Brain microvascular endothelial cell (primary cell): ENCODE data around the gene ADCY7.

ENCODE experiments used
- DNase-seq: peaks from one replicate; pipeline ENCODE4 v3.0.0-alpha.2; 2020
- H3K27ac ChIP-seq: fragments of 250-450 bp; sonication (Bioruptor Pico); 2 replicates; pipeline ENCODE4 v1.5.1; 2020; ENCODE audit warnings: mild to moderate bottlenecking, moderate library complexity
- H3K27me3 ChIP-seq: fragments of 250-450 bp; sonication (Bioruptor Pico); replicated peaks from 2 replicates; pipeline ENCODE4 v1.5.1; 2020; ENCODE audit warnings: mild to moderate bottlenecking
- H3K36me3 ChIP-seq: fragments of 250-450 bp; sonication (Bioruptor Pico); replicated peaks from 2 replicates; pipeline ENCODE4 v1.5.1; 2020; ENCODE audit warnings: mild to moderate bottlenecking
- H3K4me3 ChIP-seq: 2 replicates; pipeline ENCODE4 v1.5.1; 2011; ENCODE audit warnings: low read depth, mild to moderate bottlenecking, control low read depth, low read length, moderate library complexity
- CTCF ChIP-seq: IDR thresholded peaks from 2 replicates; pipeline ENCODE4 v1.5.1; 2011; ENCODE audit warnings: low read depth, mild to moderate bottlenecking, moderate library complexity, low read length, control low read depth, inconsistent platforms; ENCODE audit errors: missing control alignments
- in situ Hi-C: cut with HindIII; loops from 2 replicates; pipeline ENCODE4 v1.10.0; 2017; ENCODE audit warnings: low sequenced_read_pairs, low pct_ligation_motif_present

ADCY7 gene

GRCh38 chr16:50253514-50253910, 12.8 kb upstream of the ADCY7 start:
- H3K36me3 ChIP-seq = no peaks in the 10 kb centered on the region
- DNase-seq = no peak
- no peak overlapping the region for H3K27ac ChIP-seq
- no peak for TF ChIP-seq CTCF
- in situ Hi-C loops = no loop called here
- H3K27me3 ChIP-seq = no peaks in the 10 kb centered on the region
- no peak overlapping the region for H3K4me3 ChIP-seq

GRCh38 chr16:50254072-50254471, 12.3 kb upstream of the ADCY7 start:
- no peak for DNase-seq
- no peak overlapping the region for H3K27ac ChIP-seq
- in situ Hi-C loops = no loop called here
- no peaks in the 10 kb centered on the region for H3K36me3 ChIP-seq
- TF ChIP-seq CTCF = no peak
- H3K27me3 ChIP-seq = no peaks in the 10 kb centered on the region
- H3K4me3 ChIP-seq = no peak overlapping the region

GRCh38 chr16:50255538-50255937, 10.8 kb upstream of the ADCY7 start:
- no peak for TF ChIP-seq CTCF
- no peak overlapping the region for H3K27ac ChIP-seq
- in situ Hi-C loops = no loop called here
- no peak for DNase-seq
- no peak overlapping the region for H3K4me3 ChIP-seq
- H3K27me3 ChIP-seq = no peaks in the 10 kb centered on the region
- no peaks in the 10 kb centered on the region for H3K36me3 ChIP-seq

GRCh38 chr16:50256604-50257003, 9.7 kb upstream of the ADCY7 start:
- Histone ChIP-seq H3K36me3 (no peaks in the 10 kb centered on the region), H3K4me3 (no peak overlapping the region), H3K27ac (no peak overlapping the region), H3K27me3 (no peaks in the 10 kb centered on the region)
- TF ChIP-seq CTCF = no peak
- in situ Hi-C loops = no loop called here
- no peak for DNase-seq

- no peak for TF ChIP-seq CTCF
- no peak overlapping the region for H3K4me3 ChIP-seq
- no peaks in the 10 kb centered on the region for H3K27me3 ChIP-seq
- H3K27ac ChIP-seq = no peak overlapping the region
- H3K36me3 ChIP-seq = no peaks in the 10 kb centered on the region
- DNase-seq = no peak
- in situ Hi-C loops = no loop called here
These were observed 8.5 kb upstream of the ADCY7 start for GRCh38 chr16:50257876-50258275.

GRCh38 chr16:50259334-50260205, 6.8 kb upstream of the ADCY7 start:
- in situ Hi-C loops = no loop called here
- Histone ChIP-seq H3K4me3 (no peak overlapping the region), H3K27ac (no peak overlapping the region), H3K36me3 (no peaks in the 10 kb centered on the region), H3K27me3 (no peaks in the 10 kb centered on the region)
- no peak for DNase-seq
- TF ChIP-seq CTCF = no peak
